A673 (cell line): ENCODE results near the gene IQCE.

Source experiments
- CTCF ChIP-seq: fragments of 300-800, 200-600 bp; sonication (generic); conservative IDR thresholded peaks from 2 replicates; pipeline ENCODE4 v1.5.1; 2017; ENCODE audit warnings: low read depth, mild to moderate bottlenecking, antibody characterized with exemption, low read length, moderate library complexity, mixed read lengths
- EZH2 ChIP-seq: fragments of 200-600 bp; sonication (generic); IDR thresholded peaks from 2 replicates; pipeline ENCODE4 v1.6.1; 2017; ENCODE audit warnings: borderline replicate concordance, low read depth, mild to moderate bottlenecking, mixed read lengths, antibody characterized with exemption, low read length; ENCODE audit not compliant: poor library complexity, severe bottlenecking

GRCh38 chr7:2603044-2603965 lies 44.5 kb downstream of the IQCE start:
- TF ChIP-seq CTCF: no peak
- TF ChIP-seq EZH2: no peak
